NAMALWA (cell line): ENCODE data around the gene SP1.
"Not testable (repeated sequence)": the region's sequence is repeated elsewhere in the genome, so short reads cannot be mapped to it uniquely, and the experiment has no call there.

Experiments
- DNase-seq: peaks from one replicate; pipeline ENCODE4 v3.0.0-alpha.2; 2015; ENCODE audit warnings: low spot score

Gene SP1

DNA sequence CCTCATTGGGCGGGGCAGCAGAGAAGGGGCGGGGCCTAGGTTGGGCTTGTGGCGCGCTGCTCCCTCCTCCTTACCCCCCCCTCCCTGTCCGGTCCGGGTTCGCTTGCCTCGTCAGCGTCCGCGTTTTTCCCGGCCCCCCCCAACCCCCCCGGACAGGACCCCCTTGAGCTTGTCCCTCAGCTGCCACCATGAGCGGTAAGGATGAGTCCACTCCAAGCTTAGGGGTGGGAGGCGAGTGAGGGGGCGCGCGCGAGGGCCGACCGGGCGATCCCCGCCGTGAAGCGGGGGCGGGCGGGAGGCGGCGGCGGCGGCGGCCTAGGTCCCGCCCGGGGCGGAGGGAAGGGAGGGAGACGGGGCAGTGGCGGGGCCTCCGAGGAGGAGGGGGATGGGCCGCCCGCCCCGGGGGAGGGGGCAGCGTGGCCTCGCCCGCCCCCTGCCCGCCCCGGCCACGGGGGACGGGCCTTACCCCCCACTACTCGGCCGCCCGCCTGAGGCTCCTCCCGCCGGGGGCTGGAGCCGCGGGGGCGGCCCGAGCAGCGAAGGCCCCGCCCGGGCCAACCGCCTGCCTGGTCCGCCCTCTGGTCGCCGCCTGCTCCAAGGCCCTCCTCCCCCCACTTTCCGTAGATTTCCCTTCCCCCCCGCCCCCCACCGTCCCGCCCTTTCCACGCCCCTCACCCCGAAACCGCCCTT is at the start of gene SP1:
Gene SP1, plus strand, starts transcription at position 73 of the 690 bp plus-strand sequence. Its CDS starts 116 bp downstream, at position 189.
- DNase-seq: peak; percentile 88

DNA sequence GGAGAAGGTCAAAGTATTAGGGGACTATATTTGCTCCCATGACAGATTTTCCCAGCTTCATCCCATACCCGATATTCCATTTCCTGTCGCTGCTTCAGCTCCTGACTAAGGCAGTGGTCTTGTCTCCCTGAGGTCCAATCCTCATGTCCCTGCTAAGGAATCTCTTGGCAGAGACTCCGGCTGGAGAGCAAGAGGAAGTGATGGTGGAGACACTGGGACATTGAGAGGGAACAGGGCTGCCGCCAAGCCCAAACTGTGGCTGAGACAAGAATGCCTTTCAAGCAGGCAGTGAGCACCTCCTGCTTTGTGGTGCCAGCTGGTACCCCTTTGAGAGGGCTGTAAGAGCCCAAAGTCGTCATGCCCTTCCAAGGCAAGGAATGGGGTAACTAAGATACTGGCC is 49.3 kb upstream of the SP1 start:
- DNase-seq: no peak

DNA sequence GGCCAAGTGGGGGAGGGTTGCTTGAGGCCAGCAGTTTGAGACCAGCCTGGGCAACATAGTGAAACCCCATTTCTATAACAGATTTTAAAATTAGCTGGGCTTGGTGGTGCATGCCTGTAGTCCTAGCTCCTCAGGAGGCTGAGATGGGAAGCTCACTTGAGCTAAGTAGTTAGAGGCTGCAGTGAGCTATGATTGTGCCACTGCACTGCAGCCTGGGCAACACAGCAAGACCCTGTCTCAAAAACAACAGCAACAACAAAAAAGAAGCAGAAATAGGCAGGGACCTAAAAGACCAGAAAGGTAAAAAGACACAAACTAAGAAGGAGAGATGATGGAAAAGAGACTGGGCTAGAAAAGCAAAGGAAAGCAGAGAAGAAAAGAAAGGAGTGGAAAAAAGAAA is 47.6 kb upstream of the SP1 start:
- not testable (repeated sequence) for DNase-seq

DNA sequence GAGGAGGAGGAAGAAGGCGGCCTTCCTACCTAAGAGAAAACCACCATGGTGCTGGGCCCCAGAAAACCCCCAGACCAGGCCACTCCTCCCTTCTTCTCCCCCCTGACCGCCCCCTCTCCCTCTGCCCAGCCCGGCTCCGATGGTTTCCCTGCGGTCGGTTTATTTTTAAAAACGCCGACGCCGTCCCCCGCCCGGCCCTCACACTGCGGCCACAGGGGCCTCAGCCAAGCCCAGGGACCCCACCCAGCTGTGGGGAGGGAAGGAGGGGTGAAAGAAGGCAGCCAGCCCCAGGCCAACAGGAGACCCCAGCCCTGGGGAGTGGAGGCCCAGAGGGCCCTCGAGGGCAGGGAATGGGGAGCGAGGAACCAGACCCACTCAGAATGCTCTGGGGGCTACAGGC is 47.2 kb upstream of the SP1 start:
- no peak for DNase-seq

DNA sequence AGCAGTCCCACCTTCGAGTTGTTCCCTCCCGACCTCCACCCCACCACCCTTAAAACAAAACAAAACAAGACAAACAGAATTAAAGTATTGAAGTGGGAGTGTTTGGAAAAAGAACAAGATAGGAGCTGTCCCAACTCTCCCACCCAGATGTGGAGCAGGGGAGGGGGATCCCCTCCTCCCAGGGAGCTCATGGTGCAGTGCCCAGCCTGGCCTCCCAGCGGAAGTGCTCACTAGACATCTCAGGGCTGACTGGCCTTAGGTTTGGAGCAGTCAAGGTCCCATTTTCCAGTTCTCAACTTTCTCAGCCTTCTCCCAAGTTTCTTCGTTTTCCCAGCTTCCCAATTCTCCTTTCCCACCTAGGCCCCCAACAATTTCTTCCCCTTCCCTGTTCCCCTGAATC is 46.7 kb upstream of the SP1 start:
- DNase-seq: no peak

DNA sequence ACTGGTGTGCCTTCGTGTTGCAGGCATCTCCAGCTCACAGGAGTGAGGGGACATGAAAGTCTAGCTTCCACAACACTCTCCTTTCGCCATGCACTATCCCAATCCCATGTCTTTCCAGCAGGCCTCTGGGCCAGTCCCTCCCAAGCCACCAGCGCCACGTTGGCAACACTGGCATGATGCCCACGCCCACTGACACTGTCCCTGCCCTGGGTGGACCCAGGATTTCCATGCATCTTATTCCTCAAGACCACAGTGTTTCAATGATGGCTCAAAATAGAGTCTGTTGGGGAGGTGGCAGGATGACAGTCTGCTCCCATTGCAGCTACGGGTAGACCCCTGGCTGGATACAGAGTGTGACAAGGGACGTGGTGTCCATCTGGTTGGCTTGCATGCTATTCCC is 46.1 kb upstream of the SP1 start:
- no peak for DNase-seq

DNA sequence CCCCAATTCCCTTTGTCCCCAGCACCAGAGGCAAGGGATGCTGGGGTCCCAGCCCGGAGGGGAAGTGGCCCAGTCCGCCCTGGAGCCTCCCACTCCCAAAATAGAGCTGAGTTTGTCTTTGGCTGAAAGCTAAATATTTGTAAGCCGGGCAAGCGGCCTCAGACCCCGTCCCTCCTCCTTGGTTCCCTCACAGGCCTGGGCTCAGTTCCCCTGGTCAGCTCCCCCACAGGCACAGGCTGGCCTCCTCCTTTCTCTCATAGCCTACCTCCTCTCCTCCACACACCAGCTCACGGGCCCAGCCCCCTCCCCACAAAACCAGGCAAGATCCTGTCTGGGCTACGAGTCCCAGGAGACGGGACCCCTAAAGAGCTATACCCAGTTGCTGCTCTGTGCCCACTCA is 45.2 kb upstream of the SP1 start:
- DNase-seq: no peak

DNA sequence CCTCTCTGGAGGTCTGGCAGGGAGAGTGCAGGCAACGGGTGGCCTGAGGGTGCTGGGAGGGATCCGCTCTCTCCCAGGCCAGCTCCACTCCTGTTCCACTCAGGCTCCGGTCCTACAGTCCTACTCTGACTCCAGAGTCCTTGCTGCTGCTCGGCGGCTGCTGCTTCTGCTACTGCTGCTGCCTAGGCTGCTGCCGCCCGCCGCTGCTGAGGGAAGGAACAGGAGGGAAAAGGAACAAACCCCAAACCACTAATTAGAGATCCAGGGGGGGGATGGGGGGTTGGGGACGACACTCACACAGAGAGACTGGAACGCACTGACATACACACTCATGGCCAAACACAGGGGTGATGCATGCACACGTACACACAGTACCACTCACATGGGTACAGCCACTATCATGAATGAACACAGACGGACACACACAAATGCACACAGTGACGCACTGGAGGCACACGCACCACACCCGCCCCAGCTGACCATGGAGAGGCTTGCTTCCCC is 43.7 kb upstream of the SP1 start, which contains the start of gene SP7:
Gene SP7, minus strand, starts transcription at position 174 of the 501 bp plus-strand sequence. CDS start 708 bp downstream, outside the sequence.
- no peak for DNase-seq

DNA sequence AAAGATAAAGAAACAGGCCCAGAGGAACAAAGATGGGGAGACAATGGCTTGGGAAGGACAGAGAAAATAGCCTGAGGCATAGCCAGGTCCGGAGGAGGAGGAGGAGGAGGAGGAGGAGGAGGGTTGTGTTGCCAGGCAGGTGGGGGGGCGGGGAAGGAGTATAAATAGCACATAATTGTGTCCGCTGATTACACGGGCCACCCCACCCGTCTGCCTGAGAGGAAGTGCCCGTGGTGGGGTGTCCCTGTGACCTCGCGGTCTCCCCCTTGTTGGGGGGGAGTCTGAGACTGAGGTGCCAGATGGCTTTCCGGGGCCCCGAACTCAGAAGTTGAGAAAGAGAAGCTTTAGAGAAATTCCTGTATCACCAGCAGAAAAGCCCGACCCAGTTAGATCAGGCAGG is 42.0 kb upstream of the SP1 start:
- no peak for DNase-seq

DNA sequence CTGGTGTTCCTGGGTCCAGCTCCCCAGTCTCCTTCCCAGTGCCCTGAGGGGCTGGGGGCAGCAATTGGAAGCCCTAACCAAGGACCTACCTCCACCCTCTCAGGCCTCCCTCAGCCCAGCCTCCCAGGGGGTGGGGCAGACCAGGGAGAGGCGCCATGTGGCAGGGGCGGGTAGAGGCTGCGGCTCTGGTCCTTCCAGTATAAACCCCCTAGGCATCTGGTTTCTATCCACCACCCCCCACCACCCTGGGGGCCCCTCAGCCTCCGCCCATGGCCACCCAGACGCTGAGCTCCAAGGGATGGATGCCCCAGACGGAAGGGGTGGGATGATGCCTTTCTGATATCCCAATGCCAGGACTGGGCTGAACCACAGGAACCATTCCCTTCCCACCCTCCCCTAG is 41.1 kb upstream of the SP1 start:
- DNase-seq: no peak

DNA sequence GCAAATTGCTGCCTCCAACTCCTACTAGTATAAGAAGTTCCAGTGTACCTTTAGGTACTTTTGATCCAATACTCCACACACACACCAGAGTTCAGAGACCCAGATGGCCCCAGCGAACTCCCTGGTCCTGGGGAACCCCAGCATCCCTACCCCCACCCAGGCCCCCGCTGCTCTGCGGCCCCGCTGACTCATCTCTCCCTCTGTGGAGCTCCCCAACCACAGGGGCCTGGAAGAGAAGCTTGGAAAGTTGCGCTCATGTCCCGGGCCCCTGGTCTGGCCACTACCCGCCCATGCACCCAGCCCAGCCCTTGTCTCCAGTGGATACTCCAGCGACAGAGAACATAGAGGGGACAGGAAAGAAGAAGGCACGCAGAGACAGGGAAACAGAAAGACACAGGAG is 39.6 kb upstream of the SP1 start:
- DNase-seq: no peak

DNA sequence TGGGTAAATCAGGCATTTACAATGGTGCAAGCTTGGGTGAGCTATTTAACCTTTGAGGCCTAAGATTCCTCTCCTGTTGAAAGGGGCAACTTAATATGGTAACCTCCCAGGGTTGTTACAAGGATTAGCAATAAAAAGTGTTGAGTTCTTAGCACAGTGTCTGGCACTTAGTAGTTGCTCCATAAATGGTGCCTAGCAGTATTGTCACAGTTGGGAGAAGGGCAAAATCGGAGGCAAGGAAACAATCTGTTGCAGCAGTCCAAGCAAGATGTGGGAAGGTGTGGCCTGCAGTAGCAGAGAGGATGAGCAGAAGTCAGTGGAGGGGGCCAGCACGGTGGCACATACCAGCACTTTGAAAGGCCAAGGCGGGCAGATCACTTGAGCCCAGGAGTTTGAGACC is 36.5 kb upstream of the SP1 start:
- no peak for DNase-seq

DNA sequence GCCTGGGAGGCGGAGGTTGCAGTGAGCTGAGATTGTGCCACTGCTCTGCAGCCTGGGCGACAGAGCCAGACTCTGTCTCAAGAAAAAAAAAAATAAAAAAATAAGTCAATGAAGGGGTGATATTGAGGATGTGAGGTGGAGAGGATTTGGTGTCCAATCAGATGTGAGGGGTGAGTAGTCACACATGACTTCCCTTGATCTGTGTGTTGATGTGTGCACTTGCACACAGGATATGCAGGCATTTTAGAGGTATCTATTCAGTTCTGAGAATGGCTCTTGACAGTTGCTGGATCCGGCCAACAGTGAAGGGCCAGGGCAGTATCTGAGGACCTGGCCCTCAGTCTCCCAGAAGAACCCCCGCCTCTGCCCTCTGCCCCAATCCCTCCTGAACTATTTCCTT is 36.0 kb upstream of the SP1 start:
- no peak for DNase-seq

DNA sequence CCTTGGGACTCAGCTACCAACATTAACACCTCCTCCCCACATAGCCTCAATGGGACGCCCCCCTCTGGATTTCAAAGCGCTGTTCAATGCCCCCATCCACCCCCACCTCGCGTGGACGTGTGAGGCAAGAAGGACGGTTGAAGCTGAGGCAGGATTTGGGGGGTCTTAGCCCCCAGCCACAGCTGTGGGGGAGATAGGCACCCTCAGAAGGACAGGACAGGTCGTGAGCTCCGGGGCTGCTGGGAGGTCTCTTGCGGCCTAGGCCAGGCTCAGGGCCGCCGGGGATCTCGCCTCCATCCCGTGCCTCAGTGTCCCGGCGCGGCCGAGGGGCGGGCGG is 35.5 kb upstream of the SP1 start:
- no peak for DNase-seq

DNA sequence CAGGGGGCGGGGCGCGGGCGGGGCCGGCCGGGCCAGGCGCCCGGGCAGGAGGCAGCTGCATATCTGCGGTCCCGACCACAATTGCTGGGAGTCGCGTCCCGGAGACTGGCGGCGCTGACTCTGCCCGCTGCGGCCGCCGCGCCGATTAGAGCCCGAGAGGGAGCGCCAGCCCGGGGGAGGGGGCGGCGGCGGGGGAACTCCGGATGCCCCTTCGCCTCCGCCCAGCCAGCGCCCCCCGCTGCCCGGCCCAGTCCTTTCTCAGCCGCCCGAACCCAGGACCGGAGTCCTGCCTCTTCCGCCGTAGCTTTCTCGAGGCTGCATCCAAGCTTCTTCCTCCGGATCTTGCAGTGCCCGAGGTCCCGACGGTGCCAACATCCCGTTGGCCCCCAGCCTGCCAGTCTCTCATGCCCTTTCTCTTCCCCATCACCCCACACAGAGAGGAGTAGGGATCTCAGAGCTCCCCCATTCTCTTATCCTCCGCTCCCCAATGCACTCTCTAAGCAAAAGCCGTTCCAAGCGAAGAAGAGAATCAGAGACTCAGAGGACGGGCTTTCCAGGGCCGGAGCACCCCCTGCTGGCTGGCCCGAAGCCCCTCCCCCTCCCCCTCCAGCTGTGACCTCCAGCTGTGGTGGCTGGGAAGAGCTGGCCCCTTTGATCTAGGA is 35.0 kb upstream of the SP1 start:
- DNase-seq: peak; percentile 47

DNA sequence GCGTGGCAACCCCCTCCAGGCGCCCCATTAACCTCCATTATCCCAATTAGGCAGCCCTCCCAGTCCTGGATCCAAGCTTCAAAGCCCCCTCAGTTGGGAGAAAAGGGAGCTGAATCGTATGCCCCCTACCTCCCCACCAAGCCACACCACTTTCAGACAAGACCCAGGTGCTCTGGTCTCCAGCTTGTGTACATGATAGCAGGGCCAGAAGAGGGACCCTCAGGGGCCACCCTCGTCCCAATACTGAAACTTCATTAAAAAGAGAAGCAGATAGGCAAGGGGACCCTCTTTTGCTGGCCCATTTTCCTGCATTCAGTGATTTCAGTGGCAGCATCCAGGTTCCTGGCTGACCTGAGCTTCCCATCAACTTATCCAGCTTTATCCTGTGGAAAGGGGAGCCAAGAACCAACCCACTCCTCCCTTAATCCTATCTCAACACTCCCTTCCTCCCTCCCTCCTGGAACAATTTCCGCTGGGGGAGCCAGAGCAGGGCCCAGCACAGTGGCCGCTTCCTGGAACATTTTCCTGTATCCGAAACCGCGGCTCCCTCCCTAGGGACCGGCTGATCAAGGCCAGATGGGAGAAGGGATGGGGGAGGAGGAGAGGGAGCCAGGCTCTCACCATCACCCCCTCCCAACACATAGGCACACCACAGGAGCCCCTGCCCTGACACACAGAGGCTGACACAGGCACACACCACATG is 34.3 kb upstream of the SP1 start:
- no peak for DNase-seq

DNA sequence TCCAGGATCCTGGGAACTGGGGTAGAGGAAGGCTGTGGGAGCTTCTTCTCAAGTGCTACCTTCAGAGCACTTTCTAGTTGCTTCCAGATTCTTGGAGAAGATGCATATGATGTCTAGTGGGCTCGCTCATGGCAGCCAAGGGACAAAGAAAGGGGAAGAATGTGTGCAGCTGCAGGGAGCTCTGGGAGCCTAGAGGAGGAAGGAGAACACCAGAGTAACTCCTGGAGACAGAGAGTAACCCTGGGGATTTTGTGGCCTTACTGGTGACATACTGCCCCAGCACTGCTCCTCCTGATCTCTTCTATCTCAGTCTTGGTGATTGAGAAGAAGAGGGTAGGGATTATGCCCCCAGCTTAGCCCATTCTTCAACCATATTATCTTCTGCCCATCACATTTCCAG is 33.5 kb upstream of the SP1 start:
- no peak for DNase-seq

DNA sequence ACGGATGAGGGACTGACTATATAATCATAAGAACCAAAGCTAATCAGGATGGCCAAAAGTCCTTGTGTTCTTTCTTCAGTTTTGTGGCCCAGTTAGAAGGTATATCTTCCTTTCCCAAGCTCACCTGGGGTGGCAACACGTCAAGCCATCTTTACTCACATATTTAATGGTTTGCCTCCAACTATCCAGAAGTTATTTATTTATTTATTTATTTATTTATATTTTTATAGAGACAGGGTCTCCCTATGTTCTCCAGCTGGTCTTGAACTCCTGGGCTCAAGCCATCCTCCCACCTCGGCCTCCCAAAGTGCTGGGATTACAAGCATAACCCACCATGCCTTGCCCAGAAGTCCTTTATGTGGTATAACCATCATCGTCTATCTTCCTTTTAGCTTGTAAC is 32.1 kb upstream of the SP1 start:
- DNase-seq: no peak

DNA sequence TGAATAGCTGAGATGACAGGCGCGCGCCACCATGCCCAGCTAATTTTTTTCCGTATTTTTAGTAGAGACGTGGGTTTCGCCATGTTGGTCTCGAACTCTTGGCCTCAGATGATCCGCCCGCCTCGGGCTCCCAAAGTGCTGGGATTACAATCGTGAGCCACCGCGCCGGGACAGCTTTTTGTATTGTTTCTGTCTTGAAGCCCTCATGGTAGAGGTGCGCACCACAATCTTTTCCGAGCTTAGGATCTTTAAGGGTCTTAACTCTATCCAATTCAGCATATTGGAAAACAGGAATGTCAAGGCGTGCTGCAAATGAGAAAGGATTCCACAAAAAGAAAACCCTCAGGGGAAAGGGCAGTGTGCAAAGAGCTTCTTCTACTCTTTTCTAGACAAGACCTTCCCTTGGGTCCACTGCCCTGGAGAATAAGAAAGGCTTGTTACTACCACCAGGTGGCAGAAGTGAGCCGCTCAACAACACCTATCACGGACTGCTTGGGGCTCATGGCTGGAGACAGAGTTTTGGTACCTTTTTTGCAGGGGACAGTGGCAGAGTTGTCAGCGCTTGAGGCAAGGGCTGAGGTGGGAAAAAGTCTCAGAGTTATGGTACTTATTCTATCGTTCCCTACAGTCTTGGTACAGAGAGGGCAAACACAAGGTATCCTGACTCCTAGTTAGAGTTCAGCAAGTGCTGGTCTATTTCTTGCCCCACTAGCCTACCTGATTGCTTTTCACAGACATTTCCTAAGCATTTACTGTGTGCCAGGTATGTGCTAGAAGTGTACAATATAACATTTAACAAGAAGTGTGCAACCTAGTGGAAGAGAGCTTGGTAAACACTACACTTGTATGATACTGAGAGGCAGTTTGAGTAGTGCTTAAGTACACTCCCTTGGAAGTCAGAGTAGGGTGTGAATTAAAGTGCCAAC is 27.4 kb upstream of the SP1 start:
- DNase-seq: peak; percentile 93

DNA sequence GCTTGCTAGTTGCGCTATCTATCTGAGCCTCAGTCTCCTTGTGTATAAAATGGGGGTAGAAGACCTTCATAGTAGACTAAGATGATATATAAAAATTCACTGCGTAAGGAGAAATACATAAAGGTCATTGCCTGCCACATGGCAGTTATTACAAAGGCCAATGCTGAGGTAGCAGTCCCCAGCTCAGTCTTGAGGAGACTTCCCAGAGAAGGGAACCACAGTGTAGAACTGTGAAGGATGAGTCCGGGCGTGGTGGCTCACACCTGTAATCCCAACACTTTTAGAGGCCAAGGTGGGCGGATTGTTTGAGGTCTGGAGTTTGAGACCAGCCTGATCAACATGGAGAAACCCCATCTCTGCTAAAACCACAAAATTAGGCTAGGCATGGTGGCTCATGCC is 26.7 kb upstream of the SP1 start:
- no peak for DNase-seq

DNA sequence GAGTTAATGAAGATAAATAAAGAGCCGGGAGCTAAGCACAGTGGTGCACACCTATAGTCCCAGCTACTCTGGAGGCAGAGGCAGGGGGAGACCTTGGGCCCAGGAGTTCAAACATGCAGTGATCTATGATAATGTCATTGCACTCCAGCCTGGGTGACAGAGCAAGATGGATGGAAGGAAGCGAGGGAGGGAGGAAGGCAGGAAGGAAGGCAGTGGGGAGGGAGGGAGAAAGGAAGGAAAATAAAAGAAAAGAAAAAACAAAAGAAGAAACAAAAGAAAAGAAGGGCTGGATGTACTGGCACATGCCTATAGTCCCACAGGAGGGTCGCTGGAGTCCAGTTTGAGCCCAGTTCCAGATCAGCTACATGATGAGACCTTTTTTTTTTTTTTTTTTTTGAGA is 24.9 kb upstream of the SP1 start:
- DNase-seq: no peak

DNA sequence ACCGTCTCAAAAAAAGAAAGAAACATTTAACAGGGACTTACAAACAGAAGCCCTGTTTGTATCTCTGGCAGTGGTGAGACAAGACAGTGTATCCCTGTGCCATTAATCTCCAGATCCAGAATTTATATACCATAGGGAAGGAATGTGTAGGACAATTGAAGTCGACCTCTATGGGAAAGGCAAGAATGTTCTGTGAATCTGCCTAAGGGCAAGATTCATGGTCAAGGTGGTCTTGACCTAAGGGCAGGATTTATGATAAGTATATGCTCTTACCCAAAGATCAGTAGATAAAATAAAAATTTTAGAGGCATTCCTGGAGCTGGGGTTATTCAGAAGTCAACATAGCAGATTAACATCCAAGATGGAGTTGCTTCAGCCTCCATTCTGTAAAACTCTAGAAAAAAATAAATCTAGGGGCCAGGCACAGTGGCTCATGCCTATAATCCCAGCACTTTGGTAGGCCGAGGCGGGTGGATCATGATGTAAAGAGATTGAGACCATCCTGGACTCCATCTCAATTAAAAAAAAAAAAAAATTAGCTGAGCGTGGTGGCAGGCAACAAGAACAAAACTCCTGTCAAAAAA is 21.0 kb upstream of the SP1 start:
- DNase-seq: no peak
